HCT116 (cell line): ENCODE measurements around the gene CD58. TPM values are rescaled to one million over a fixed set of nuclear protein-coding genes. Genes with fewer than 3 reads are reported as not detected.

Experiments
- ATAC-seq: fragments of 200-7000 bp; cut with Tn5 transposase; 2 replicates; pipeline ENCODE4 v1.9.1; 2020; ENCODE audit warnings: mild to moderate bottlenecking, moderate library complexity
- BruUV-seq: library from RNA; stranded (reverse); fragments of 400-500 nt; replicated peaks from 2 replicates; lab custom pipeline; 2021; lab: Mats Ljungman, UMichigan
- CTCF ChIA-PET: fragments of 300-600 bp; sonication (Branson Sonifier 250); formaldehyde crosslinking; loops from one replicate; lab custom pipeline; 2021; ENCODE audit warnings: antibody characterized with exemption; lab: Charles Lee
- POLR2A ChIA-PET: fragments of 300-600, 350-600 bp; sonication (Branson Sonifier 250); formaldehyde crosslinking; loops from one replicate; lab custom pipeline; 2021; ENCODE audit warnings: antibody characterized with exemption; lab: Charles Lee
- RAD21 ChIA-PET, 2 experiments: fragments of 300-600 bp; sonication (Branson Sonifier 250); formaldehyde crosslinking; loops; one replicate each; lab custom pipeline; 2023; ENCODE audit warnings: low total read pairs in 2 of 2; ENCODE audit not compliant: uncharacterized antibody in 2 of 2, unreplicated experiment in 2 of 2, low non-redundant PET in 1 of 2; lab: Charles Lee
- DNase-seq: peaks from one replicate; pipeline ENCODE4 v3.0.0-alpha.2; 2010; ENCODE audit warnings: low read depth, low spot score
- H2AFZ ChIP-seq: fragments of 200-600 bp; shearing (Covaris generic), sonication (generic); 2 replicates; pipeline ENCODE4 v1.6.1; 2017; ENCODE audit warnings: low read depth, mixed run types, mixed read lengths, antibody characterized with exemption, low read length; ENCODE audit not compliant: poor library complexity, severe bottlenecking
- H3K27ac ChIP-seq: 2 replicates; pipeline ENCODE4 v1.5.1; 2012; ENCODE audit warnings: low read depth, low read length
- H3K27me3 ChIP-seq: fragments of 200-600 bp; sonication (generic); 2 replicates; pipeline ENCODE4 v1.6.1; 2016; ENCODE audit warnings: mixed run types, low read length, mixed read lengths; ENCODE audit not compliant: insufficient read depth
- H3K36me3 ChIP-seq, 2 experiments: fragments of 200-500 bp in 1 of 2; fragments of 200-600 bp in 1 of 2; sonication (Bioruptor generic) in 1 of 2; sonication (generic) in 1 of 2; 2 replicates each; pipeline versions ENCODE4 v1.5.1 to v1.6.1; 2014 to 2016; ENCODE audit warnings: low read length in 2 of 2, inconsistent platforms in 1 of 2, mixed read lengths in 1 of 2, mixed run types in 1 of 2; ENCODE audit not compliant: insufficient read depth in 2 of 2, control insufficient read depth in 1 of 2
- H3K4me1 ChIP-seq, 2 experiments: fragments of 200-600 bp in 1 of 2; sonication (generic) in 1 of 2; 2 replicates each; pipeline versions ENCODE4 v1.5.1 to v1.6.1; 2012 to 2017; ENCODE audit warnings: low read length in 2 of 2, inconsistent platforms in 1 of 2, mild to moderate bottlenecking in 1 of 2, mixed read lengths in 1 of 2, mixed run types in 1 of 2, moderate library complexity in 1 of 2; ENCODE audit not compliant: insufficient read depth in 2 of 2, control insufficient read depth in 1 of 2
- H3K4me2 ChIP-seq: fragments of 200-600 bp; sonication (generic); 2 replicates; pipeline ENCODE4 v1.6.1; 2017; ENCODE audit warnings: mixed run types, low read length, mixed read lengths
- H3K4me3 ChIP-seq, 2 experiments: fragments of 200-600 bp in 1 of 2; sonication (generic) in 1 of 2; replicated peaks in 1 of 2; 2 replicates each; pipeline ENCODE4 v1.5.1; 2011 to 2016; ENCODE audit warnings: low read length in 2 of 2, control low read depth in 1 of 2, low read depth in 1 of 2, mild to moderate bottlenecking in 1 of 2, mixed read lengths in 1 of 2, mixed run types in 1 of 2
- H3K79me2 ChIP-seq: fragments of 200-600 bp; sonication (generic); 2 replicates; pipeline ENCODE4 v1.6.1; 2017; ENCODE audit warnings: mild to moderate bottlenecking, mixed run types, low read length, moderate library complexity, mixed read lengths; ENCODE audit not compliant: insufficient read depth
- H3K9ac ChIP-seq: fragments of 200-600 bp; sonication (generic); 2 replicates; pipeline ENCODE4 v1.6.1; 2016; ENCODE audit warnings: low read length, mixed read lengths
- H3K9me2 ChIP-seq: fragments of 200-600 bp; sonication (generic), shearing (Covaris generic); 2 replicates; pipeline ENCODE4 v1.6.1; 2017; ENCODE audit warnings: mixed run types, mild to moderate bottlenecking, moderate library complexity; ENCODE audit not compliant: insufficient read depth
- H3K9me3 ChIP-seq, 2 experiments: fragments of 200-500 bp in 1 of 2; fragments of 200-600 bp in 1 of 2; sonication (Bioruptor generic) in 1 of 2; sonication (generic) in 1 of 2; 2 replicates each; pipeline ENCODE4 v1.6.1; 2014 to 2017; ENCODE audit warnings: low read length in 2 of 2, mixed read lengths in 2 of 2, inconsistent platforms in 1 of 2, low read depth in 1 of 2, mild to moderate bottlenecking in 1 of 2, mixed run types in 1 of 2, moderate library complexity in 1 of 2; ENCODE audit not compliant: control insufficient read depth in 1 of 2, insufficient read depth in 1 of 2
- H4K20me1 ChIP-seq: fragments of 200-600 bp; sonication (generic), shearing (Covaris generic); 2 replicates; pipeline ENCODE4 v1.6.1; 2017; ENCODE audit warnings: mixed run types, mild to moderate bottlenecking, moderate library complexity; ENCODE audit not compliant: insufficient read depth
- ATF3 ChIP-seq: IDR thresholded peaks from 2 replicates; pipeline ENCODE4 v1.6.1; 2012
- CBX3 ChIP-seq: IDR thresholded peaks from 2 replicates; pipeline ENCODE4 v1.6.1; 2012; ENCODE audit warnings: low read depth
- CEBPB ChIP-seq: IDR thresholded peaks from 2 replicates; pipeline ENCODE4 v1.6.1; 2012; ENCODE audit warnings: low read depth
- CTCF ChIP-seq, 3 experiments: fragments of 200-600 bp in 1 of 3; sonication (generic) in 1 of 3; IDR thresholded peaks in 2 of 3; conservative IDR thresholded peaks in 1 of 3; 2 replicates each; pipeline ENCODE4 v1.5.1; 2012 to 2017; ENCODE audit warnings: low read depth in 2 of 3, low read length in 2 of 3, antibody characterized with exemption in 1 of 3, borderline replicate concordance in 1 of 3, control low read depth in 1 of 3, mild to moderate bottlenecking in 1 of 3, mixed read lengths in 1 of 3, mixed run types in 1 of 3, moderate library complexity in 1 of 3; ENCODE audit not compliant: insufficient read depth in 1 of 3
- EGR1 ChIP-seq: IDR thresholded peaks from 2 replicates; pipeline ENCODE4 v1.6.1; 2012; ENCODE audit warnings: low read depth
- ELF1 ChIP-seq: IDR thresholded peaks from 2 replicates; pipeline ENCODE4 v1.6.1; 2012; ENCODE audit warnings: low read depth, borderline replicate concordance
- EZH2 ChIP-seq: fragments of 200-600 bp; sonication (generic); IDR thresholded peaks from 2 replicates; pipeline ENCODE4 v1.6.1; 2017; ENCODE audit warnings: antibody characterized with exemption, mixed run types
- FOSL1 ChIP-seq: IDR thresholded peaks from 2 replicates; pipeline ENCODE4 v1.6.1; 2012; ENCODE audit warnings: low read depth
- JUND ChIP-seq: IDR thresholded peaks from 2 replicates; pipeline ENCODE4 v1.6.1; 2012
- MAX ChIP-seq: IDR thresholded peaks from 2 replicates; pipeline ENCODE4 v1.6.1; 2012
- POLR2A ChIP-seq: IDR thresholded peaks from 2 replicates; pipeline ENCODE4 v1.7.0; 2011; ENCODE audit warnings: borderline replicate concordance; ENCODE audit not compliant: insufficient read depth, insufficient read length; ENCODE audit errors: extremely low read depth
- POLR2AphosphoS5 ChIP-seq: IDR thresholded peaks from 2 replicates; pipeline ENCODE4 v1.6.1; 2011; ENCODE audit warnings: mild to moderate bottlenecking, low read depth, low read length, moderate library complexity
- RAD21 ChIP-seq: IDR thresholded peaks from 2 replicates; pipeline ENCODE4 v1.6.1; 2012; ENCODE audit warnings: low read depth, mild to moderate bottlenecking
- REST ChIP-seq: IDR thresholded peaks from 2 replicates; pipeline ENCODE4 v1.6.1; 2012; ENCODE audit warnings: low read depth
- SIN3A ChIP-seq: IDR thresholded peaks from 2 replicates; pipeline ENCODE4 v1.6.1; 2012; ENCODE audit warnings: low read depth
- SP1 ChIP-seq: IDR thresholded peaks from 2 replicates; pipeline ENCODE4 v1.6.1; 2012; ENCODE audit warnings: low read depth
- SRF ChIP-seq: IDR thresholded peaks from 2 replicates; pipeline ENCODE4 v1.6.1; 2012; ENCODE audit warnings: low read depth
- TCF7L2 ChIP-seq: IDR thresholded peaks from 2 replicates; pipeline ENCODE4 v1.7.0; 2011; ENCODE audit warnings: borderline replicate concordance, inconsistent platforms; ENCODE audit not compliant: insufficient read depth, insufficient read length; ENCODE audit errors: extremely low read depth
- YY1 ChIP-seq: IDR thresholded peaks from 2 replicates; pipeline ENCODE4 v1.6.1; 2011; ENCODE audit warnings: low read length, low read depth, moderate library complexity, mild to moderate bottlenecking; ENCODE audit not compliant: insufficient replicate concordance; ENCODE audit errors: extremely low read depth
- ZNF274 ChIP-seq: fragments of 200-500 bp; sonication (Bioruptor generic); IDR thresholded peaks from 2 replicates; pipeline ENCODE4 v1.6.1; 2014; ENCODE audit warnings: mild to moderate bottlenecking, low read depth, low read length, inconsistent platforms
- intact Hi-C: fragments of 100-400 bp; cut with micrococcal nuclease; formaldehyde crosslinking; loops from 2 replicates; pipeline ENCODE4 v1.10.0; 2022
- total RNA-seq: library from RNA; stranded (reverse); gene quantifications from one replicate; pipeline ENCODE4 v1.2.1, GENCODE V29; 2021; ENCODE audit not compliant: unreplicated experiment

CD58 gene
- total RNA-seq, 1 experiment from 2014 or later, result 18.0 TPM

GRCh38 chr1:116553386-116554115 is 17.3 kb downstream of the CD58 start:
- Histone ChIP-seq H2AFZ (no peak overlapping the region), H3K9me3 (no peaks in the 10 kb centered on the region), H3K27me3 (no peaks in the 10 kb centered on the region), H3K79me2 (peaks cover 52% of the 10 kb centered on the region), H3K4me3 (peak overlapping the region in 1 of 2 experiments; percentile 21; a peak in 2 of 4 replicates), H3K4me1 (peaks cover 33 to 48% of the 10 kb centered on the region in 2 experiments), H3K27ac (peak overlapping the region; percentile 14), H3K9me2 (no peaks in the 10 kb centered on the region), H3K36me3 (no peaks in the 10 kb centered on the region), H3K4me2 (peak overlapping the region; percentile 66), H3K9ac (0 out of 2 replicates have a peak overlapping the region, but pooled peaks have one; percentile 12), H4K20me1 (no peaks in the 10 kb centered on the region)
- no TSS peak for BruUV-seq
- ChIA-PET CTCF (no interaction called here), RAD21 (no interaction called here), POLR2A (no interaction called here)
- intact Hi-C loops, result no loop called here
- ATAC-seq (peak; percentile 63), DNase-seq (peak; percentile 33)
- 0 out of 2 replicates have a peak, but pooled peaks have one; percentile 45 for TF ChIP-seq FOSL1
- TF ChIP-seq ELF1, result no peak
- TF ChIP-seq REST, result no peak
- no peak for TF ChIP-seq CTCF (IDR thresholded peaks at IDR 0.05 in 2 of 3, conservative IDR thresholded peaks at IDR 0.05 in 1 of 3; ENCODE audit: borderline replicate concordance in 1 of 3, insufficient read depth in 1 of 3, low read depth in 2 of 3, low read length in 2 of 3)
- TF ChIP-seq CBX3, result 0 out of 2 replicates have a peak, but pooled peaks have one; percentile 28
- no peak for TF ChIP-seq YY1
- TF ChIP-seq MAX, result peak; percentile 43; the same call in 1 of the 2 replicates
- no peak for TF ChIP-seq EGR1
- TF ChIP-seq SIN3A, result 0 out of 2 replicates have a peak, but pooled peaks have one; percentile 31
- no peak for TF ChIP-seq SP1
- no peak for TF ChIP-seq SRF
- no peak for TF ChIP-seq ATF3
- no peak for TF ChIP-seq RAD21
- TF ChIP-seq EZH2, result no peak
- TF ChIP-seq JUND, result 0 out of 2 replicates have a peak, but pooled peaks have one; percentile 24
- no peak for TF ChIP-seq CEBPB
- no peak for TF ChIP-seq ZNF274
- no peak for TF ChIP-seq TCF7L2
- peak; percentile 21; the same call in 1 of the 2 replicates for TF ChIP-seq POLR2AphosphoS5
- TF ChIP-seq POLR2A, result no peak
